Activated naive CD8-positive, alpha-beta T cell treated with anti-CD3 and anti-CD28 coated beads, Interleukin-2, amount 50 U/mL, for 16 hours (primary cell): ENCODE measurements around the gene CTNNA3.
"Not testable (repeated sequence)": the region's sequence is repeated elsewhere in the genome, so short reads cannot be mapped to it uniquely, and the experiment has no call there.

ENCODE experiments used
- DNase-seq: peaks from one replicate; pipeline ENCODE4 v3.0.0-alpha.2; 2020; ENCODE audit warnings: low read depth, low spot score

Gene CTNNA3

DNA sequence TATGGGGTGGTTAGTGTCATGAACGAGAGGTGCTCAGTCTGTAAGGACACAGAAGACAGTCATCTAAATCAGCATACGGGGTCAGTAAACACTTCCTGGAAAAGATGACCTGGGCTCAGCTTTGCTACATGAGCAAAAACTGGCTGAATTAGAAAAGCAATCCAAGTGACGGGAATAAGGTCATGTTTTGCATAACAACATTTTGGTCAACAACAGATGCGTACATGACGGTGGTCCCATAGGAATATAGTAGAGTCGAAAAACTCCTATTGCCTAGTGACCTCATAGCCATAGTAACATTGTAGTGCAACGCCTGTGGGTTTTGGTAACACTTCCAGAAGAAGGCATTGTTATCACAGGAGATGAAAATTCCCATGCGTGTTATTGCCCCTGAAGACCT lies 92.9 kb downstream of the CTNNA3 start:
- no peak for DNase-seq

DNA sequence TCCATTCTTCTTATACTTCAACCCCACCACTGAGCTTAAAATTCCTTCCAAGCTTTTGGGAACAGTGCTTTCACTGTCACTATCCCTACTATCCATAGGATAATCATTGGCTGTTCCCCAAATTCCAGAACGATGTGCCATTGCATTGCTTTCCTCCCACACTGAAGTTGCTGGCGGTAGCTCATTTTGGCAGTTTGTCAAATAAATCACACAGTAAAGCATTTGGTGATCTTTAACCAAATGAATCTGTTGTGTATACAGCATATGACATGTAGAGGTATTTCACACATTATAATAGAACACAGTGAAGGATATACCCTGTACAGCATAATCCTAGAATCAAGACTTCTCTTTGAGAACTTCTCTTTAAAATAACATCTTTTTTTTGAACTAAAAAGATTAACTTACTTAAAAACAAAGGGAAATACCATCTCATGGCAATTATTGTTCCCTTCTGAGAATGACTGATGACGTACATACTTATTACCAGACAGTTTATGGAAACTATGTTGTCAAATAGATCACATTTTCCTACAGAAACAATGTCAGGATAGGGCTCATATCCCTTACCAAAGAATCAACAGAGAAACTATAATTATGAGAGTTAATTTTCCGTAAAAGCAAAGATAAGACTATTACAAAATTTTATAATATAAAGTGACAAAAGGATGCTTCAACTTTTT lies 93.6 kb downstream of the CTNNA3 start:
- DNase-seq, result no peak

DNA sequence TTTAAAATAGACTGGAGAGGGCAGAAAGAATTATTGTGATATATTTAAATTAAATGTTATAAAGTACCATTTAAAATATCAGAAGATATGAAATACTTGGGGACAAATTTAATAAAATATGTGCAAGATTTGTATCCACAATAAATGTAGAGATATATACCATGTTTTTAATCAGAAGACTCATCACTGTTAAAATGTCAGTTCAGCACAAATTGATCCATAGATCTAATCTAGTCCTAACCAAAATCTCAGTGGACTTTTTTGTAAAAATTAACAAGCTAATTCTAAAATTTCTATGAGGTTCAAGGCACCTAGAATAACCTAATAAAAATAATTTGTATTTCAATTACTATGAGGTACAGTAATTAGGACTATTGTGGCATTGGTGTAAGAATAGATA lies 96.4 kb downstream of the CTNNA3 start:
- DNase-seq, result no peak

DNA sequence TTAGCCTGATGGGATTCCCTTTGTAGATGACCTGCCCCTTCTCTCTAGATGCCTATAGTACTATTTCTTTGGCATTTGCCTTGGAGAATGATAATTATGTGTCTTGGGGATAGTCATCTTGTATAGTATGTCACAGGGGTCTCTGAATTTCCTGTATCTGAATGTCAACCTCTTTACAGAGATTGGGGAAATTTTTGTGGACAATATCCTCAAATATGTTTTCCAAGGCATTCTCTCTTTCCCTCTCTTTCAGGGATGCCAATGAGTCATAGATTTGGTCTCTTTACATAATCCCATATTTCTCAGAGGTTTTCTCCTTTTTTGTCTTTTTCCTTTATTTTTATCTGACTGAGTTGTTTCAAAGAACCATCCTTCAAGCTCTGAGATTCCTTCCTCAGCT lies 99.4 kb downstream of the CTNNA3 start:
- DNase-seq, result no peak

DNA sequence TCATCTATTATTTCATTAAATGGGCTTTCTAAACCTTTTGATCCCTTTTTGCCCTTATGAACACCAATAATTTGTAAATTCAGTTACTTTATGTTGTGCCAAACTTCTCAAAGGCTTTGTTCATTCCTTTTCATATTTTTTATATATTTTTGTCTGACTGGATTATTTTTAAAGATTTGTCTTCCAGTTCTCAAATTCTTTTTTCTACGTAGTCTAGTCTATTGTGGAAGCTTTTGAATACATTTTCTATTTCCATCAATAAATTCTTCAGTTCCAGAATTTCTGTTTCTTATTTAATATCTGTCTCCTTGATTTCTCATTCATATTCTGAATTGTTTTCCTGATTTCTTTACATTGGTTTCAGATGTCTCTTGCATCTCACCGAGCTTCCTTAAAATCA lies 108.2 kb downstream of the CTNNA3 start:
- no peak for DNase-seq

DNA sequence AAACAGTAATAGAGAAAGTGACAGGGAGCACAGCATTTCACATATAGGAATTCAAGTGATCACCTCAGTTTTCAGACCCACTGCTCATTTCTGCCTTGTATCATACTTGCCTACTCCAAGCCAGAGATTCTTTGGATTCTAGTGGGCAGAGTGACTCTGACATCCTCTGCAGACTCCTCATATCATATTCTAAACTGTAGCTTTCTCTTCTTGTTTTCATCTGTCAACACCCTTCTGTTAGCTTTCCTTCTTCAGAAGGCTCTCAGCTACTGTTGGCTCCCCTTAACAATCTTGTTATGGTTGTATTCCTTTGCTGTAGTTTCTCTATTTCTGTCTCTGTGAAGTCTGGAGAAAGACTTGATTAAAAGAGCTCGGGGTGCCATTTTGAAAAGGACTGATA lies 120.5 kb downstream of the CTNNA3 start:
- DNase-seq, result no peak

DNA sequence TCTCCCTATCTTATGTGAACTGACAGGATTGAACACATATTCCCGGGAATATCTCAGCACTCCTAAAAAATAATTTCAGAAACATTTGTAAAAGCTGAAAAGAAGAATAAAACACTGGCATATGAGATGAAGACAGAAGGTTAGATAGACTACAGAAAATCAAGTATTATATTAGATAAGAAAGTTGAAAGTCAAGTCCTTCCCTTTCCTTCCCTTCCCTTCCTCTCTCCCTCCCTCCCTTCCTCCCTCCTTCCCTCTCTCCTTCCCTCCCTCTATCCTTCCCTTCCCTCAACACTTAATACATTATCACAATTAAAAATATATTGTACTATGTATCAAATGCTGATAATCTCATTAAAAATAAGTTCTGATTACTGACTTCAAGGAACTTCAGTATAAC lies 122.5 kb downstream of the CTNNA3 start:
- no peak for DNase-seq

DNA sequence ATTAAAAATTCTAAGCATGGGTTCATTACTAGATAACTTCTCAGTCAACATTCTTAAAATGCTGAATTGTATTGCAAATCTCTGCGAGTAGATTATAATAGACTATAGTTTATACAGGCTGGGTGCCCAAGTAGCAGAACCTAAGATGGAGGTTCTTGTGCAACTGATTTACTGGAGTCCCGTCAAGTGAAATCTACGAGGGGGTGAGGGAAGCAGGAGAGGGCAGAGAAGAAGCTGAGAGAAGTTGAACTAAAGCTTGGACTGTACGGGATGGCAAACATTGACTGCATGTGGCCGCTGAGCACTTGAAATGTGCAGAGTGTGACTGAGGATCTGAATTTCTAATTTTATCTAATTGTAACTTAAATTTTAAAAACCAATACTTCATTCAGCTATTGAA lies 124.5 kb downstream of the CTNNA3 start:
- DNase-seq, result no peak

DNA sequence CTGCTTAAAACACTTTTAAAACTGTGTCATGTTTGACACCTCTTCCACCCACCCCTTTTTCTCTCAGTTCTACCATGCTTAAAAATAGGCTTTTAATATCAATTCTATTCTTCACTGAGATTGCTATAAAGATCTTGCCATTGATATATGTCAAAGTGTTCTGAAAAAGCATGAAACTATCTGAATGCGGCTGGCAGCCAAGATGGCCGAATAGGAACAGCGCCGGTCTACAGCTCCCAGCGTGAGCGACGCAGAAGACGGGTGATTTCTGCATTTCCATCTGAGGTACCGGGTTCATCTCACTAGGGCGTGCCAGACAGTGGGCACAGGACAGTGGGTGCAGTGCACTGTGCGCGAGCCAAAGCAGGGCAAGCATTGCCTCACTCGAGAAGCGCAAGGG lies 137.7 kb downstream of the CTNNA3 start:
- DNase-seq, result not testable (repeated sequence)

DNA sequence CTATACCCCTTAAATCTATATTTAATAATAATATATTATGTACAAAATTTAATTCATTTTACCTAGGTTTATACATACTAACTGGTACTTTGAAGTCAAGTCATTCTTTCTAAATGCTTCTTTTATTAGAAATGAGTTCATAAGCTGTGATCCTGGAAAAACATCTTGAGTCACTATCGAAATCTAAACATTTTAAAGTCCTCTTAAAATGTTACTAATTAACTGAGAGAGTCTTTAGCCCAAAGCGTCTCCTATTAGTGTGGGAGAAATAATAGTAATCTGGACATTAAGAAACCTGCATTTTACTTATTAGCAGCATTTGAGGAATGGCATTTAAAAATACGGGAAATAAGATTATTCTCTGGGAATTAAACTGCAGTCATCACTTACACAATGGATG lies 142.7 kb downstream of the CTNNA3 start:
- DNase-seq, result no peak

DNA sequence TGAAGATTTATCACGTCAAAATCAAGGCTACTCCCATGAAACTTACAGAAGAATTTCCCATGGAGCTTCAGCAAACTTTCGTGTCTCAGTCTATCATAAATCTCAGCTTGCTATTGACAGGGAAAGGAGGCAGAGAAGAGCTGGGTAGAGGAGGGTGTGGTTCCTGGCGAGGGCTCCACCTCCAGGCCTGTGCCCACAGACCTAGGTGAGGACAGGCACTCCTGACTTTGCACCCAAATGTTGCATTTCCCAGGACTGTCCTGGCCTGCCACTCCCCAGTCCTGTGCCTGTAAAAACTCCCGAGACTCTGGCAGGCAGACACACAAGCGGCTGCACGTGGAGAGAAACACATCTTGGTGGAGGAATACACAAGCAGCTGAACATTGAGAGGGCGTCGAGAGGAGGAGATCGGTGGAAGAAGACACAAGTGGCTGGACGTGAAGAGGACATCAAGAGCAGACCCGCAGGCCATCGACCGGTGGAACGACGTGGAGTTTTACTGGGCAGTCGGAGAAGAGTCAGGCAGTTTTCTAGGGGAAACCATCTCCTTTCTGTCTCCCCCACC lies 145.1 kb downstream of the CTNNA3 start:
- no peak for DNase-seq

DNA sequence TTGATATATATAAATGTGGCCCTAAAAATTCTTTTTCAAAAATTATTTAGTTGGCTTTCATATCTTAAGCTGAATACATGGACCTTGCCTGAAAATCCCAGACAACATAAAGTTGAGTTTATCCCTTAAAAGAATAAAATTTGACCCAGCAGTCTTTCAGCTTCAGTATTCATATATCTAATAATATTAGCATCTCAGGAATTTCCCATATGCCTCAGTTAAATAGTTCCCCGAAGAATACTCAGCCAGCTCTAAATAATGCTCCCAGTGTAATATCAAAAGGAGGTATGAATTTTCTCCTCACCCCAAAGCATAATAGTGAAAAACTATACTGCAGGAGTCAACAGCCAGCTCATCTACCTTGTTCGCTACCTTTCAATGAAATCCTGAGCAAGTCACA lies 145.9 kb downstream of the CTNNA3 start:
- no peak for DNase-seq

DNA sequence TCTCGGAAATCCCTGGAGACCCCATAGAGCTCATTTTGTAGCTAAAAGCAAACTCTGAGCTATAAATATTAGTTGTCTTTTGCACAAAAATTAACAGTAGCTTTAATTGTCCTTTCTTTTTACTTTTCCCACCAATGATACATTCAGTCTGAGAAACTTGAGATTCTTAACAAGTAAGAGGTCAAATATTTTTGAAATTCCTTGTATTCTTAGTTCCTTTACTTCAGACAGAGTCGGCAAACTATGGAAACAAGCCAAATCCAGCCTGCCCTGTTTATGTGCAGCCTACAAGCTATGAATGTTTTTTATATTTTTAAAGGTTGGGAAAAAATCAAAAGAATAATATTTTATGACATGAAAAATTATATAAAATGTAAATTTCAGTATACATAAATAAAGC lies 146.6 kb downstream of the CTNNA3 start:
- DNase-seq, result no peak

DNA sequence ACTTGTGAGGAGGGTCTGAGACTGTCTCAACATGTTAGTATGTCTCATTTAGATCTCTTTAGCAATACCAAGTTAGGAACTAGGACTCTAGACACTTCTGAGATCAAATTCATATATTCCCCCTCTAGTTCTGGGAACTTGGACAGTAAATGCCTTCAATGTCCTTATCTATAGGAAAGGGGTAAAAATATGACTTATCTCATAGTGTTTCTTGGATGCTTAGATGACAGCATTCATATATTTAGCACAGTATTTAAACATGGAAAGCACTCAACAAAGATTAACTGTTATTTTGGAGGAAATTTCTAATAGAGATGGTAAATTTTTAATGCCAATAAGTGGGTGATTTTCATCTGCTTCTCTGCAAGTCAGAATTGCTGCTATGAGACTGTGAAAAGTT lies 154.6 kb downstream of the CTNNA3 start:
- no peak for DNase-seq

DNA sequence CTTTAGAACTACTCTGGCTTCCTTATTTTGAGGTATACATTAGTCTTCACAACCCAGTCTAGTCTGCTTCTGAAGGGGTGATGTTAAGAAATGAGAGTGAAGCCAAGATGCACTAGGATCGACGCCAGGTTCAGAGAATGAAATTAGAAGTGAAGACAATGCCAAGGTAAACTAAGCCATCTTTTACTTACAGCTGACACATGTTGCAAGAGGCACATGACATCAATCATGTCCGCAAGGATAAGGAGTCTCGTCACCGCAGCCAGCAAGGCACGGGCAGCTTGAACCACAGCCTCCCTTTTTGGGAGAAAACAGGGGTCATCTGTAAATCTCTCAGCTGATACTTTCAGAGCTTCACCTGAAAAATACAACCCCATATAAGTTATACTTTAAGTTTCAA lies 156.7 kb downstream of the CTNNA3 start:
- DNase-seq, result no peak

DNA sequence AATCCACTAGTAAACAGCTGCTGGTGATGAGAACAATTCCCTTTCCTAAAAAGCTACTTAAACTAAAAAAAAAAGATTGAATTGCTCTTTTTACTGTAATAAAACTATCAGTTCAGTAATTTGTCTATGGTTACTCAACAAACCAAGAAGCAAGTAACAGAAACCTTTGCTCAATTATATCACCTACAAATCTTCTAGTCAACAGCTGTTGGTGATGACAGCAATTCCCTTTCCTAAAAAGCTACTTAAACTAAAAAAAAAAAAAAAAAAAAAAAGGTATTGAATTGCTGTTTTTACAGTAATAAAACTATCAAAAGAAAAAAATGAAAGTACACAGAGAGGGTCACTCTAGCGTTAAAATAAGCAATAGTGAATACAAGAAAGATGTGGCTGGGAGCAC lies 158.1 kb downstream of the CTNNA3 start:
- DNase-seq, result no peak

DNA sequence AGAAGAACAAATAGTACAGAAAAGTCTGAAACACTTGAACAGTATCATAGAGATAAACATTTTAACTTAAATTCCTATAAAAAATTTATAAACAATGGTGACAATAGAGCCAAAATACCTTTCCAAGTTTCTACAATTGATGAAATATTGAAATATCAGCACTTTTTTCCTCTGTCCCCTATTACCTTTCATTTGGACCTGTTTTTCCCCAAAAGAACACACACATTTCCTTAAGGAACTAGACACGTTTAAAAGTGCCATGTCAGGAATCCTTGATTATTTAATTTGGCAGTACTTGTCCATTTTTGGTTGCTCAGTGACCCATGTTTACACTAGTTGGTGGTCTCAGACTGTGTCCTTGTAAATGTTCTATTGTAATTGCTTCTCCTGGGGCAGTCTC lies 162.6 kb downstream of the CTNNA3 start:
- no peak for DNase-seq

DNA sequence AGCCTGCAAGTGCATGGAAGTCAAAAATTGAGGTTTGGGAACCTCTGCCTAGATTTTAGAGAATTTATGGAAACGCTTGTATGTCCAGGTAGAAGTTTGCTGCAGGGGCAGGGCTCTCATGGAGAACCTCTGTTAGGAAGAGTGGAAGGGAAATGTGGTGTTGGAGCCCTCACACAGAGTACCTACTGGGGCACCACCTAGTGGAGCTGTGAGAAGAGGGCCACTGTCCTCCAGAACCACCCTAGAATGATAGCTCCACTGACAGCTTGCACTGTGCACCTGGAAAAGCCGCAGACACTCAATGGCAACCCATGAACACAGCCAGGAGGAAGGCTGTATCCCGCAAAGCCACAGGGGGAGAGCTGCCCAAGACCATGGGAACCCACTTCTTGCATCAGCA lies 165.0 kb downstream of the CTNNA3 start:
- DNase-seq, result not testable (repeated sequence)

DNA sequence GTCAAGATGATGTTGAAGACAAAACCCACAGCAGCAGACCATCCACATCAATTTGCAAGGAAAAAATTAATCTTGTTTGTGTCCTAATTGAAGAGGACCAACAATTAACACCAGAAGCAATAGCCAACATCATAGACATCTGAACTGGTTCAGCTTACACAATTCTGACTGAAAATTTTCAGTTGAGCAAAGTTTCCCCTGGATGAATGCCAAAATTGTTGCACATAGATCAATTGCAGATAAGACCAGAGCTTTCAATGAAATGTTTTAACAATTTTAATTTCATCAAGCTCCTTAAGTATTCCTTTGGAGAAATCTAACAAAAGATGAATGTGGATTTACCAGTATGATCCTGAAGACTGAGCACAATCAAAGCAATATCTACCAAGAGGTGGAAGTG lies 168.6 kb downstream of the CTNNA3 start:
- no peak for DNase-seq

DNA sequence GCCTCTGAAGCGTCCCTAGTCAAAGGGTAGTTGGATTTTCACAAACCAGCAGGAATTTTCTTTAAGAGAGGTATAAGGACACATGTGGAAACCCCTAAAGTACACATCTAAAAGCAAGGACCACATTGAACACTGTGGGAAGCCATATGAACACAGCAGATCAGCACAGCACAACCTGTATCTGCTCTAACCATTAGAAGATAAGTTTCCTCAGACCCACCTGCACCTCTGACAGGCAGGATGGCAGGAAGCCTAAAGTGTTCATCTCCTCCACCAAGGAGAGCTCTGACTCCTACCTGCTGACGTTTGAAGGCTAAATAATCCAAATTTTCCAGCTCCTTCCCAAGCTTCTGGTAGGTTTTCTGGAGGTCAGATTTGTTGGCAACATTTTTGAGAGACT lies 174.4 kb downstream of the CTNNA3 start:
- no peak for DNase-seq

DNA sequence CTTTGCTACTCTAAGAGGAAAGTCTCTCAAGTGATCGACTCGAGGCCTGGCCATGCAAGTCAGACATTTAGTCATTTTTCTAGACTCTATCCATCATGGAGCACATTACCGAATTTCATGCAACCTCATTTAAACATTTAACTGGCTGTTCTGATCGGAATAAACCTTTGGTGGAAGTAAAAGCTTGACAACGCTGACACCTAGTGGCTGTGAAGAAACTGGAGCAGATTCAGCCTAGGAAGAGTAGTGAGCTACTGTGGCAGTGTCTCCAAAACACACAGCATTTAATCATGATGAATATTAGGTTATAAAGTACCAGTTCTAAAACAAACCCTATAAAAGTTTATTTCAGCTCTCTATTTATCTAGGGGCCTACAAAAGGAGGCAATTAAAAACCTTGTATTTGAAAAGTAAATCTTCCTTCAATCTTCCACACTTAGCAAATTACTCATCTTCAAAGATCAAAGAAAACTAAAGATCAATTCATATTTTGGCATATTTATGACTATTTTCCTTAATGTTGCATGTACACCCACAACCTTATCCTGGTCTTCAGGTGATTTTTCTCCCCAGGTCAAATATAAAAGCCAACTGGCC lies 175.0 kb downstream of the CTNNA3 start:
- no peak for DNase-seq

DNA sequence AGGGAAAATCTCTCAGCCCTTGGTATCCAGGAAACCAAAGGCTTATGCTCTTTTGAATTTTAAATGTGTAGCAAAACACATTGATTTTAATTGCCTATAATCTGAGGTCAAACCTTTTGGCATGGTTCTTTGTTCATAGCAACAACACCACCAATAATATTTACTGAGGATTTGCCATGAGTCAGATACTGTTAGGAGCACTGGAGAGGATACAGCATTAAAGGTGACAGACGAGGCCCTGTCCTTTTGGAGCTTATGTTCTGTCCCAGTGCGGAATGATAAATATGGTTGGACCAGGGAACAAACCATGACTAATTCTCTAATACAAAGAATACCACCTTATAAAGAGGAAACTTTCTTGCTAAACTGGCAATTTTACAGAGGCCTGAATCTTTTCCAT lies 176.6 kb downstream of the CTNNA3 start:
- no peak for DNase-seq

DNA sequence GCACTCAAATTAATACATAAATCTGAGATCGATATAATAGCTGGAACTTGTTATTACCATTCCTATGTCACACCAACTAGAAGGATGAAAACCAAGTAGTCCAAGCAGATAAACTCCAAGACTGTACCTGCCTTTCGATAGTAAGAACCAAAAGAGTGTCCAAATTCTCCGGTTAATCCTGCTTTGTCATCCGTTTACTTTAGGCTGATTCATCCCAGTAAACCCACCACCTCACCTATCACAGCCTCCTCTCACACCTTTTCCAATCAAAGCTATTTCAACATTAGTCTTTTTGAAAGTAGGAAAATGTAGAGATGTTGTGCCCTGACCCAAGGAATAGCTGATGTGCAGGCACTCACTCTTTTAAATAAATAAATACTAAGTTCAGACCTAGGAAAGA lies 177.2 kb downstream of the CTNNA3 start:
- DNase-seq, result no peak

DNA sequence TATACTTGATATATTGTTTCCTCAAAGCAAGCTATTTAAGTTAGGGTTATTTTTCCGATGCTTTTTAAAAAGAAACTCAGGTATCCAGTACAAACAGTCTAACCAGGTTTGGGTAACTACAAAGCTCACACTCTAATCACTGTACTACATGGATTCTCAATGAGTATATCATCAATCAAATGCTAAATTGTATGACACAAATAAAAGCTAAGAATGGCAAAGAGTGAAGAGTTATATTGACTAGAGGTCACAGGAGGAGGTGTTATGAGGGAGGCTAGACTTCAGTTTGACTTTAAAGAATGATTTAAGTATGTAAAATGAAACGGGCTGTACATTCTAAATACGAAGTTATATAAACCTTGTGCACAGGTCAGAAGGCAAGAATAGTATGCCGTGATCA lies 178.0 kb downstream of the CTNNA3 start:
- DNase-seq, result no peak
